Measurements from ENCODE around the gene NPB. TPM values are rescaled to one million over a fixed set of nuclear protein-coding genes. Genes with fewer than 3 reads are reported as not detected.

NPB gene
- total RNA-seq, 3 donors from 2014 or later (not counting 1 experiment from before 2014, with no cell fraction given), result 0.18 to 0.31 TPM; not detected in 1

DNA sequence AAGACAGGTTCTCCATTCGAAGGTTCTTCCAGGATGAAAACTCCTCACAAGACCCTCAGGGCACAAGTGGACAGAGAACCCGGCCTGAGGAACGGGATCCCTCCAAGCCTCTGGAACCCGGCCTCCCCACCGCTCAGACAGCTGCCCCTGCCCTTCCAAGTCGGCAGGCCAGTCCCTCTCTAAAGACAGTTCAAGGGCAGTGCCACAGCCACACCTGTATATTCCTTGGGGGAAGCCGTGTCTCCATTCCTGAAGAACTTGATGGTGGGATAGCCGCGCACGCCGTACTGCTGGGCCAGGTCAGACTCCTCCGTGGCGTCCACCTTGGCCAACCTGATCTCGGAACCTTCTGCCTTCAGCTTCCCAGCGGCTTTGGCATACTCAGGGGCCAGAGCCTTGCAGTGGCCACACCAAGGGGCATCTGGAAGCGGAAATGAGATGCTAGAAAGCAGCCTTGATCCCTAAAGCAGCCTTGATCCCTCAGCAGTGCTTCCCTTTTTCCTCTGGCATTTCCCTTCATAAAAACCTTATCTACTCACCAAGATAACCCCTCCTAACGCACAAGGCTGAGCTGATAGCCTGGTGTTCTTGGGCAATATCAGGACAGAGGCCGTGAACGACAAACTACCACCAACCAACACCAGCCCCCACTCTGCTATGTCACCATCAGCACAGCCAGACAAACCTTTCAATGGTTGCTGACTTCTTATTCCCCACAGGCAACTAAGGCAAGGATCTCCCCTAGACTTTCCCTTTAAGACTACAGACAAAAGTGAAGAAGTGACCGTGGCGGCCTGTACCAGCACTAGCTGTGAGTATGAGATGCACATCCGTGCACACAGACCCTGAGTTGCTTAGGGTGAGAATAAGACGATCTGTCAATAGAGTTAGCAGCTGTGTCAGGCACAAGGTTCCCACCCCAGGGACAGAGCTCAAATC, 42.8 kb upstream of the NPB start:
- peaks cover 23% of the 10 kb centered on the region for H3K36me3 ChIP-seq (ENCODE audit: control insufficient read depth, insufficient read depth, low read length)
- Mint-ChIP-seq H3K27me3 (ENCODE audit: low read depth in 2 of 2) (peaks cover 0 to 3% of the 10 kb centered on the region in 2 donors), H3K27ac (peak overlapping the region; percentile 96 to 99), H3K4me3 (peak overlapping the region; percentile 88), H3K36me3 (no peaks in the 10 kb centered on the region), H3K9me3 (no peaks in the 10 kb centered on the region), H3K4me1 (peaks cover 25 to 31% of the 10 kb centered on the region in 2 donors)
- intact Hi-C loops (cut with micrococcal nuclease), result no loop called here
- no peaks in the 10 kb centered on the region for H3K27me3 ChIP-seq (ENCODE audit: control insufficient read depth, insufficient read depth, low read length)
- peak overlapping the region; percentile 34 for H3K27ac ChIP-seq (ENCODE audit: low read length)
- 72% methylated on average over 23 of the region's 23 CpGs for WGBS (ENCODE audit: insufficient coverage)
- TF ChIP-seq, protein P1, sequence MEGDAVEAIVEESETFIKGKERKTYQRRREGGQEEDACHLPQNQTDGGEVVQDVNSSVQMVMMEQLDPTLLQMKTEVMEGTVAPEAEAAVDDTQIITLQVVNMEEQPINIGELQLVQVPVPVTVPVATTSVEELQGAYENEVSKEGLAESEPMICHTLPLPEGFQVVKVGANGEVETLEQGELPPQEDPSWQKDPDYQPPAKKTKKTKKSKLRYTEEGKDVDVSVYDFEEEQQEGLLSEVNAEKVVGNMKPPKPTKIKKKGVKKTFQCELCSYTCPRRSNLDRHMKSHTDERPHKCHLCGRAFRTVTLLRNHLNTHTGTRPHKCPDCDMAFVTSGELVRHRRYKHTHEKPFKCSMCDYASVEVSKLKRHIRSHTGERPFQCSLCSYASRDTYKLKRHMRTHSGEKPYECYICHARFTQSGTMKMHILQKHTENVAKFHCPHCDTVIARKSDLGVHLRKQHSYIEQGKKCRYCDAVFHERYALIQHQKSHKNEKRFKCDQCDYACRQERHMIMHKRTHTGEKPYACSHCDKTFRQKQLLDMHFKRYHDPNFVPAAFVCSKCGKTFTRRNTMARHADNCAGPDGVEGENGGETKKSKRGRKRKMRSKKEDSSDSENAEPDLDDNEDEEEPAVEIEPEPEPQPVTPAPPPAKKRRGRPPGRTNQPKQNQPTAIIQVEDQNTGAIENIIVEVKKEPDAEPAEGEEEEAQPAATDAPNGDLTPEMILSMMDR (IDR thresholded peaks at IDR 0.05), result no peak
- no peaks in the 10 kb centered on the region for H3K9me3 ChIP-seq (ENCODE audit: control insufficient read depth, insufficient read depth, low read length)
- peak in 1 of 2 donors; percentile 44 for DNase-seq
- H3K4me1 ChIP-seq (ENCODE audit: control insufficient read depth, insufficient read depth, low read length), result peaks cover 32% of the 10 kb centered on the region
- ATAC-seq, result no peak
- peak overlapping the region; percentile 65 for H3K4me3 ChIP-seq (ENCODE audit: low read length)

DNA sequence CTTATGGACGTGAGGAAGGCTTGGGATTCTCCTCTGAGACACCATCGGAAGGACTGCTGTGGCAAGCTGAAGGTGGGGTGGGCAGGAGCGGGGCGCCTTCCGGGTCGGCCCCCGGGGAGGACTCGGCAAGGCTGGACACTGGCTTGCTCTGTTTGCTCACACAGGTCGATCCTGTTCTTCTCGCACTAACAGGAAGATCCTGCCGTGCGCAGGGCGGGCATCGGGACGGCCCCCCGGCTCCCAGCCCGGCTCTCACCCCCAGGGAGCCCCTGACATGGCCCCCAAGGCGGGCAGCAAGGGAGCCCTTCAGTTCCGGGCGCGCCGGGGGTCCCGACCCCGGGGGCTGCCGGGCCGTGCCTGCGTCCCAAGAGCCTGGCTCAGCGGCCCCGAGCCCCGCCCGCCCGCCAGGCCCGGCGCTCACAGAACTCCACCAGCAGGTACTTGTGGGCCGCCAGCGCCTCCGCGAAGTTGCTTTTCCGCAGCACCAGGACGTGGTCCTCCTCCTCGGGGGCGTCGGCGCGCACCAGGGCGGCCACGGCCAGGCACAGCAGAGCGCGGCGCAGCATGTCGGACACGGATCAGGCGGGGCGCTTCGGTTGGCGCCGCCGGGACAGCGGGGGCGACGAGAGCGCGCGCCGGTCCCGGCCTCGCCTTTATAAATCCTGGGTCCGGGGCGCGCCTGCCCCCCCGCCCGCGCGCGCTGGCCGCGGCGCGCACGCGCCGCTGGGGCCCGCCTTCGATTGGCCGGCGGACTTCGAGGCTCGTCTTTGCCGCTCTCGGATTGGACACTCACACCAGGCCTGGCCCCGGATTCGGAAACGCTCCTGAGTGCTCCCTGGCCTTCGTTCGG, 41.9 kb upstream of the NPB start, which contains the start of gene P4HB:
P4HB (minus strand) TSS at position 630 of the 850 bp plus-strand sequence; CDS start at position 566, 64 bp downstream.
- Histone ChIP-seq H3K27ac (ENCODE audit: low read length) (peak within 1 kb of the TSS; percentile 98), H3K9me3 (ENCODE audit: control insufficient read depth, insufficient read depth, low read length) (no peaks in the 10 kb centered on the region), H3K36me3 (ENCODE audit: control insufficient read depth, insufficient read depth, low read length) (peaks cover 15% of the 10 kb centered on the region), H3K4me1 (ENCODE audit: control insufficient read depth, insufficient read depth, low read length) (peaks cover 32% of the 10 kb centered on the region), H3K27me3 (ENCODE audit: control insufficient read depth, insufficient read depth, low read length) (no peaks in the 10 kb centered on the region), H3K4me3 (ENCODE audit: low read length) (peak within 1 kb of the TSS; percentile 65)
- ATAC-seq (no peak), DNase-seq (peak in 1 of 2 donors; percentile 36)
- TF ChIP-seq, protein P1 (IDR thresholded peaks at IDR 0.05), result no peak
- Mint-ChIP-seq H3K4me1 (peaks cover 25 to 31% of the 10 kb centered on the region in 2 donors), H3K9me3 (no peaks in the 10 kb centered on the region), H3K27me3 (ENCODE audit: low read depth in 2 of 2) (peaks cover 0 to 3% of the 10 kb centered on the region in 2 donors), H3K27ac (peak within 1 kb of the TSS; percentile 96 to 99), H3K4me3 (peak within 1 kb of the TSS; percentile 93), H3K36me3 (no peaks in the 10 kb centered on the region)
- under 1% methylated on average over 95 of the region's 95 CpGs for WGBS (ENCODE audit: insufficient coverage)
- intact Hi-C loops (cut with micrococcal nuclease), result loop anchor here (2.0 kb wide), 1 partner anchor 27 kb away; the partner anchor contains the start of gene MCRIP1

DNA sequence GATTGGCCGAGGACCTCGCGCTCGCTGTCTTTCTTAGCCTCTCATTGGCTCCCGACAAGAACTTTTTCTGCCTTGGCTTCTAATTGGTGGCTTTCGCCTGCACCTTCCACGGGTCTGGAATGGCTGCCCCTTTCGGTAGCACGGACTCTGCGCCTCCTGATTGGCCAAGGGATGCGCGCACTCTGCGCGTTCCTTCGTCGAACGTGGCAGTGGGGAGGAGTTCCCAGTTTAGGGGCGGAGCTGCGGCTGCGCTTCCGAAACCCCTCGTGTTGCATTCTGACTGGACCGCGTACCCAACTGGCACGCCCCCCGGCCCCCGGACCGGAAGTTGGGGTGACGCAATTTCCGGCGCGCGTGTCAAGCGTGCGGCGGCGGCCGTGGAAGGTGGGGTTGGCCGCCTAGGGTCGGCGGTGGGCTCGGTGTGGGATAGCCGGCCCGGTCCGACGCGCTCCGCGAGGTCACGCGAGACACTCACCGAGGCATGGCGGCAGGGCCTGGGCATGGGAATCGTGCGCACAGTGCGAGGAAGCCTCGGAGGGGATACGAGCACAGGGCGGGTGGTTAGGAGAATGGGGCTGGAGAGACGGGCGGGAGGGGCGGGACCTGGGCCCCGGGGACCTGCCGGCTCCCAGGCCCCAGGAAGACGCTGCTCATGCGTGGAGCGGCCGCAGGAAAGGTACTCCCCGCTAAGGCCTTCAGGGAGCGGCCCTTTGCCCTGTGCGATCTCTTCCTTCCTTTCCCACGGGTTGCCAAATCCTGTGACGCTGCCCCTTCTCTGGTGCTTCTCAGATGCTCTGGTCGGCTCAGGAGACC, 41.1 kb upstream of the NPB start:
- Mint-ChIP-seq H3K27ac (peak overlapping the region; percentile 96 to 99), H3K9me3 (no peaks in the 10 kb centered on the region), H3K36me3 (no peaks in the 10 kb centered on the region), H3K4me3 (peak overlapping the region; percentile 93), H3K4me1 (peaks cover 20 to 36% of the 10 kb centered on the region in 2 donors), H3K27me3 (ENCODE audit: low read depth in 2 of 2) (peaks cover 0 to 3% of the 10 kb centered on the region in 2 donors)
- DNase-seq (peak; percentile 100), ATAC-seq (peak; percentile 83 to 95 (median 84))
- Histone ChIP-seq H3K27ac (ENCODE audit: low read length) (peak overlapping the region; percentile 98), H3K27me3 (ENCODE audit: control insufficient read depth, insufficient read depth, low read length) (no peaks in the 10 kb centered on the region), H3K9me3 (ENCODE audit: control insufficient read depth, insufficient read depth, low read length) (no peaks in the 10 kb centered on the region), H3K4me1 (ENCODE audit: control insufficient read depth, insufficient read depth, low read length) (peaks cover 32% of the 10 kb centered on the region), H3K4me3 (ENCODE audit: low read length) (peak overlapping the region; percentile 62), H3K36me3 (ENCODE audit: control insufficient read depth, insufficient read depth, low read length) (peaks cover 11% of the 10 kb centered on the region)
- TF ChIP-seq, protein P1 (IDR thresholded peaks at IDR 0.05), result no peak
- intact Hi-C loops (cut with micrococcal nuclease), result loop anchor here (1.0 to 2.0 kb wide), 2 partner anchors 9 to 28 kb away; partner anchors contain the start of gene MCRIP1
- WGBS (ENCODE audit: insufficient coverage), result under 1% methylated on average over 74 of the region's 74 CpGs
